SK-N-MC (cell line): ENCODE data around the gene HSPA4.

Experiments used
- EZH2 ChIP-seq: fragments of 200-600 bp; sonication (generic); IDR thresholded peaks from one replicate; pipeline ENCODE4 v1.6.1; 2017; ENCODE audit warnings: antibody characterized with exemption
- FOXP2 ChIP-seq: optimal IDR thresholded peaks from 2 replicates; pipeline ENCODE3; 2011; ENCODE audit warnings: mild to moderate bottlenecking, moderate library complexity; ENCODE audit not compliant: insufficient read depth; ENCODE audit errors: extremely low read length, control extremely low read depth
- POLR2AphosphoS5 ChIP-seq: IDR thresholded peaks from 2 replicates; pipeline ENCODE4 v1.6.1; 2012; ENCODE audit warnings: mild to moderate bottlenecking, low read depth, low read length, borderline replicate concordance

DNA sequence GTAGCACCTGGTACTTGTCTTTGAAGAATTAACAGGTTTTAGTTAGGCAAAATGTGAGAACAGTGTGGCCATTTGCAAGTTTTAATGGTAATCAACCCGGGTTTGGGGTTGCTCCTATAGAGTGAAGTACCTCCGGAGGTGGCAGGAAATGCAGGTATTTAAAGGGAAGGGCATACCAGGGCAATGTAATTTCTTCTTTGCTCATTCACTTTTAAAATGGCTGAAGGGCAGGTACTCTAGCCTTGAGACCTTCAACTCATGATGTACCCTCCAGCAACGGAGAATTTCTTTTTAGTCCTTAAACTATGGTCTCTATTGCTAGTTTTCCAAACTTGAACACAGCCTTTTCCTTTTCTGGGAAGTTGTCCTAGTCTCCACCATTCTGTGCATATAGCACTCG is 1.3 kb upstream of the HSPA4 start:
- TF ChIP-seq EZH2, result no peak
- TF ChIP-seq POLR2AphosphoS5, result no peak
- no peak for TF ChIP-seq FOXP2
